Endodermal cell (in vitro differentiated cells): ENCODE measurements around the gene TTC28. TPM values are rescaled to one million over a fixed set of nuclear protein-coding genes. Genes with fewer than 3 reads are reported as not detected.
A peak's percentile ranks its signal among the peaks of the same experiment; 100 is the strongest.

Experiments
- DNase-seq: peaks from one replicate; pipeline ENCODE4 v3.0.0-alpha.2; 2017
- H3K27ac ChIP-seq: 2 replicates; pipeline ENCODE4 v1.5.1; 2013; ENCODE audit warnings: mild to moderate bottlenecking, low read depth, low read length, moderate library complexity
- H3K27me3 ChIP-seq: 2 replicates; pipeline ENCODE4 v1.6.1; 2013; ENCODE audit warnings: mild to moderate bottlenecking, low read length, moderate library complexity; ENCODE audit not compliant: insufficient read depth, control insufficient read depth, poor library complexity, severe bottlenecking
- H3K36me3 ChIP-seq: 2 replicates; pipeline ENCODE4 v1.7.0; 2013; ENCODE audit warnings: mild to moderate bottlenecking, low read length, moderate library complexity; ENCODE audit not compliant: control insufficient read depth, insufficient read depth
- H3K4me1 ChIP-seq: one replicate; pipeline ENCODE4 v1.7.0; 2013; ENCODE audit warnings: low read length; ENCODE audit not compliant: control insufficient read depth, insufficient read depth
- H3K4me3 ChIP-seq: 2 replicates; pipeline ENCODE4 v1.5.1; 2013; ENCODE audit warnings: mild to moderate bottlenecking, low read length, moderate library complexity
- H3K9ac ChIP-seq: 2 replicates; pipeline ENCODE4 v1.6.1; 2013; ENCODE audit warnings: mild to moderate bottlenecking, low read length, moderate library complexity; ENCODE audit not compliant: poor library complexity, severe bottlenecking; ENCODE audit errors: extremely low read depth
- H3K9me3 ChIP-seq: 2 replicates; pipeline ENCODE4 v1.6.1; 2013; ENCODE audit warnings: mild to moderate bottlenecking, low read length, moderate library complexity; ENCODE audit not compliant: control insufficient read depth
- H3K27ac Mint-ChIP-seq: 2 replicates; pipeline ENCODE4 v1.8.0; 2020; ENCODE audit warnings: mixed read lengths
- H3K27me3 Mint-ChIP-seq: 2 replicates; pipeline ENCODE4 v1.8.0; 2021; ENCODE audit warnings: mild to moderate bottlenecking, mixed read lengths; ENCODE audit not compliant: insufficient read depth
- H3K36me3 Mint-ChIP-seq: 2 replicates; pipeline ENCODE4 v1.8.0; 2020; ENCODE audit warnings: low read depth, mixed read lengths
- H3K4me1 Mint-ChIP-seq: 2 replicates; pipeline ENCODE4 v1.8.0; 2020; ENCODE audit warnings: mixed read lengths
- H3K4me3 Mint-ChIP-seq: 2 replicates; pipeline ENCODE4 v1.8.0; 2020; ENCODE audit warnings: mild to moderate bottlenecking, moderate library complexity, mixed read lengths
- H3K9me3 Mint-ChIP-seq: 2 replicates; pipeline ENCODE4 v1.8.0; 2020; ENCODE audit warnings: mild to moderate bottlenecking, mixed read lengths
- CTCF ChIP-seq: fragments of 200-600 bp; sonication (generic); conservative IDR thresholded peaks from 2 replicates; pipeline ENCODE4 v1.5.0; 2021; ENCODE audit warnings: antibody characterized with exemption, mild to moderate bottlenecking
- WGBS, 2 experiments: methylation state at CpG; one replicate each; pipeline versions ENCODE4 v1.1.5 to v1.1.7; 2013; ENCODE audit warnings: missing lambda C conversion rate in 2 of 2, mixed read lengths in 1 of 2; ENCODE audit not compliant: insufficient coverage in 1 of 2, insufficient read length in 1 of 2; 5-methylcytosine and 5-hydroxymethylcytosine counted together
- total RNA-seq, 2 donors: library from RNA; stranded (reverse); fragmentation: NEBNext Ultra II Directional in 1 of 2; extraction: Animal tissue kit (Norgen Biotek cat#: 25700) in 1 of 2; gene quantifications; 2 replicates in 1 of 2; 3 replicates in 1 of 2; pipeline ENCODE4 v1.2.1, GENCODE V29; 2021

Gene TTC28
- total RNA-seq, 2 donors from 2014 or later: 28.6 to 34.0 TPM

DNA sequence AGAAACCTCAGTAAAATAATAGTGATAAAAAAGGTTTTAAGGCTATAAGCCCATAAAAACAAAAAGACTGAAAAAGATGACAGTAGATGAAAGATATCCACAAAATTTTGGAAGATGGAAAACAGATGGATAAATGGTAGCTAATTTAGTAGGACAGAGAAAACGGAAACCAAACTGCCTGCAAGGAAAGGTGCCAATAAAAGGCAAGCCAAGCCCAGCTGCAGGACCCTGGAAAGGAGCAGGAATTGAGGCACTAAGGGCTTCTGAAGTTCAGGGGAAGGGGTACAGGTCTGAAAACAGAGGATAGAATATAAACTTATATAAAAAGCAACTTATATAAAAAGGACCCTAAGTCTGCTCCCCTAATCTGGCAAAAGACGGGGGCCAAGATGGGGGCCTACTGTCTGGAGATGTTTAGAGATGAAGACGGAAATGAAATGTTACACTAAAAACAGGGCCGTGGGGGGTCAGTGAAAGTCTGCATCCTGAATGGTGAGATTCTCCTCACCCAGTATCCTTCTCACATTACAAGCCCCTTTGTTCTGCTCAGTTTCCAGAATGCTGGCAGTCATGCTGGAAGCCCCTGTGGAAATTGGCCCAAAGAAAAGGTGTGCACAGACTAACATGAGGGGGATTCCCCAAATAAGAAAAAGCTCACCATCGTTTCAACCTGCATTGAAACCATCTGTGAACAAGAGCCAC is 491.3 kb downstream of the TTC28 start:
- 65 to 72% methylated on average over 4 to 5 of the region's 5 CpGs for WGBS, 2 experiments

DNA sequence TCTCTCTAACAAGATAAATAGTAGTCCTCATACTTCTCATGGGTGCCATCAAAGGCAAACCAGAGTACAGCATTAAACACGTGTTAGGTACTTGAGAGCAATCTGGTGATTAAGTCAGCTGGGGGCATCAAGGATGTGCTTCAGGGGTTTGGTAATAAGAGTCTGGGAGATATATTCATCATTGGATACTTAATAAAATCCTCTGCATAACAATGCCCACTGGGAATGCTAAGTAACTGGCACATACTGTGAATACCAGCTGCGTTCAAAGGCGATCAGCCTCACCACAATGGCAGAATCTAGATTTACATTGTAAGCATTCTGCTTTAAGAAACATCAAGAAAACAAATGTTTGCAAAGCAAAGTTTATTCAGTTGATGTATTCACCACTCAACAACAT is 492.0 kb downstream of the TTC28 start:
- peaks cover 18% of the 10 kb centered on the region for H3K9me3 Mint-ChIP-seq
- Histone ChIP-seq H3K9me3 (no peaks in the 10 kb centered on the region), H3K36me3 (no peaks in the 10 kb centered on the region), H3K27ac (peak overlapping the region; percentile 40), H3K4me3 (no peak overlapping the region), H3K4me1 (no peaks in the 10 kb centered on the region), H3K9ac (no peak overlapping the region), H3K27me3 (no peaks in the 10 kb centered on the region)
- H3K36me3 Mint-ChIP-seq: peaks cover 4% of the 10 kb centered on the region
- H3K27ac Mint-ChIP-seq: no peak overlapping the region
- H3K4me3 Mint-ChIP-seq: no peak overlapping the region
- 53 to 61% methylated on average over 3 of the region's 3 CpGs for WGBS, 2 experiments
- no peak for TF ChIP-seq CTCF
- no peaks in the 10 kb centered on the region for H3K27me3 Mint-ChIP-seq
- H3K4me1 Mint-ChIP-seq: peaks cover 3% of the 10 kb centered on the region
- DNase-seq: no peak

More for the DNA sequence above, 491.3 kb downstream of the TTC28 start:
- no peaks in the 10 kb centered on the region for H3K27me3 ChIP-seq
- H3K9ac ChIP-seq: no peak overlapping the region
- H3K4me1 ChIP-seq: no peaks in the 10 kb centered on the region
- Mint-ChIP-seq H3K9me3 (peaks cover 23% of the 10 kb centered on the region), H3K4me1 (peaks cover 3% of the 10 kb centered on the region), H3K4me3 (no peak overlapping the region), H3K36me3 (peaks cover 4% of the 10 kb centered on the region), H3K27me3 (no peaks in the 10 kb centered on the region), H3K27ac (no peak overlapping the region)
- no peaks in the 10 kb centered on the region for H3K9me3 ChIP-seq
- no peak for TF ChIP-seq CTCF
- H3K4me3 ChIP-seq: no peak overlapping the region
- peak overlapping the region; percentile 40 for H3K27ac ChIP-seq
- peak; percentile 51 for DNase-seq
- no peaks in the 10 kb centered on the region for H3K36me3 ChIP-seq

DNA sequence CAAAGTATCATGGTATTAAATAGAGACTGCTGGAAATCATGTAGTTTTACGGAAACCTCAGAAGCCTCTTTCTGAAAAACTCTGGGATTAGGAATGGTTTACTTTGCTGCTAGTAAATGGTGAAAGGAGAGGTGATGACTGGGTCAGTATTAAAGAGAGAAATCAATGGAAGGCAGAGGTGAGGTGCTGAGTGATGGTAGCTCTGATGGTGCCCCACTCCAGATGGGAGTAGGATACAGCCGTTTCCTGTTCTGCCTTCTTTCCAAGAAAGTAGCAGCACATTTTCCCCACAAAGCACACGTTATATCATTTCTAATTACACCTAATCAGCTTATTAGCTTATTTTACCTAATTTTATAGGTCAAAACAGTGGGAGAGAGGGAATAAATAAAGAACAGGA is 493.0 kb downstream of the TTC28 start:
- Mint-ChIP-seq H3K36me3 (peaks cover 4% of the 10 kb centered on the region), H3K4me1 (peaks cover 7% of the 10 kb centered on the region), H3K27ac (no peak overlapping the region), H3K27me3 (no peaks in the 10 kb centered on the region), H3K9me3 (peaks cover 9% of the 10 kb centered on the region), H3K4me3 (no peak overlapping the region)
- DNase-seq: no peak
- WGBS, 2 experiments: 85 to 100% methylated on average over 1 to 3 of the region's 3 CpGs
- Histone ChIP-seq H3K4me1 (no peaks in the 10 kb centered on the region), H3K27ac (no peak overlapping the region), H3K4me3 (no peak overlapping the region), H3K9ac (no peak overlapping the region), H3K36me3 (no peaks in the 10 kb centered on the region), H3K27me3 (no peaks in the 10 kb centered on the region), H3K9me3 (no peaks in the 10 kb centered on the region)
- TF ChIP-seq CTCF: no peak
